SJCRH30 (cell line): Measurements from ENCODE around the gene UBR4. TPM values are rescaled to one million over a fixed set of nuclear protein-coding genes. Genes with fewer than 3 reads are reported as not detected.
"Not testable (repeated sequence)": the region's sequence is repeated elsewhere in the genome, so short reads cannot be mapped to it uniquely, and the experiment has no call there.

Experiments used
- DNase-seq, 2 experiments: peaks; one replicate each; pipeline ENCODE4 v3.0.0-alpha.2; 2015 to 2020
- H3K27ac ChIP-seq: fragments of 250-450 bp; sonication (Bioruptor Pico); 2 replicates; pipeline ENCODE4 v1.5.1; 2020; ENCODE audit warnings: mild to moderate bottlenecking, moderate library complexity
- H3K27me3 ChIP-seq: fragments of 250-450 bp; sonication (Bioruptor Pico); 2 replicates; pipeline ENCODE4 v1.5.1; 2020; ENCODE audit warnings: mild to moderate bottlenecking, moderate library complexity
- H3K36me3 ChIP-seq: fragments of 250-450 bp; sonication (Bioruptor Pico); 2 replicates; pipeline ENCODE4 v1.5.1; 2020; ENCODE audit warnings: mild to moderate bottlenecking, moderate library complexity
- H3K4me1 ChIP-seq: fragments of 250-450 bp; sonication (Bioruptor Pico); 2 replicates; pipeline ENCODE4 v1.5.1; 2020; ENCODE audit warnings: mild to moderate bottlenecking, moderate library complexity
- H3K4me3 ChIP-seq: fragments of 250-450 bp; sonication (Bioruptor Pico); 2 replicates; pipeline ENCODE4 v1.5.1; 2020; ENCODE audit warnings: mild to moderate bottlenecking, moderate library complexity
- H3K9me3 ChIP-seq: fragments of 250-450 bp; sonication (Bioruptor Pico); replicated peaks from 2 replicates; pipeline ENCODE4 v1.5.1; 2020; ENCODE audit warnings: mild to moderate bottlenecking, moderate library complexity
- total RNA-seq: library from RNA; depleted of rRNA; stranded (reverse); fragments of >200 nt; shearing (Covaris generic); gene quantifications from 2 replicates; pipeline ENCODE4 v1.2.3, GENCODE V29; 2014; rRNA removed

UBR4 gene
- total RNA-seq: 96.7 and 102 TPM in 2 replicates

DNA sequence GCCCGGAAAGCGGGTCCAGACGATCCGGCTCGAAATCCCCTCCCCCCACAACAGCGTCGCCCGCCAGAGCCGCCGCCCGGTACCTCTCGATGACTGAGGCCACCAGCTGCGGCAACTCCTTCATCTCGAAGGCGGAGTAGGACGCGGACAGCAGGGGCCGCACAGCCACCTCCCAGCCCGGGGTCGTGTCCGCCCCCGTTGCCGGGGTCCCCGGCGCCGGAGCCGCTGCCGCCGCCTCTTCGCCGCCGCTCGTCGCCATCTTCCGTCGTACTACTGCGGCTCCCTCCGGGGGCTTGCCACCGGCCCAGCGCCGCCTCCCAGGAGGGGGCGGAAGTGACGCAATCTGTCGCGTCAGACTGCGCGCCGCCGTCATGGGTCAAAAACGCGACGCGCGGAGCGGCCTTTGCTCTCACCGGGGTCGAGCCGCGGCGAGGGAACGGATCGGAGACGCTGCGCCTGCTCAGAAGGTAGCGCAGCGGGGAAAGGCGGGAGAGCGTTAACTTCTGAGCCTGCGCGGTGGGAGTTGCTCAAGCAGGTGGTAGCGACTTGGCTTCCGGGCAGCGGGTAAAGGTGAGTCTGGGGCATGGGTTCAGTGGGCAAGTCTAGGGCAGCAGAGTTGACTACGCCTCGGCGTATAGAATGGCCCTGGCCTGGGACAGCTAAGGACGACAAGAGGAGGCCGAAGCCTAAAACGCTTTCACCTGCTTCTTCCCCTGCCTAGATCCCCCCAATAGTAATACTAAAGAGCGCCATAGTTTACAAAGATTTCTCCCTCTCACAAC lies at the start of gene UBR4:
Gene UBR4, minus strand, starts transcription at position 277 of the 782 bp plus-strand sequence. Its CDS starts 18 bp downstream, at position 259.
- Histone ChIP-seq H3K27me3 (no peaks in the 10 kb centered on the region), H3K36me3 (peaks cover 11% of the 10 kb centered on the region), H3K4me1 (0 out of 2 replicates have a peak, but pooled peaks cover 4% of the 10 kb centered on the region), H3K27ac (peak within 1 kb of the TSS; percentile 88), H3K9me3 (no peaks in the 10 kb centered on the region), H3K4me3 (peak within 1 kb of the TSS; percentile 96)
- peak; percentile 95 to 97 for DNase-seq

- Histone ChIP-seq H3K4me3 (no peak overlapping the region), H3K9me3 (no peaks in the 10 kb centered on the region), H3K4me1 (peaks cover 17% of the 10 kb centered on the region), H3K27me3 (no peaks in the 10 kb centered on the region), H3K27ac (no peak overlapping the region), H3K36me3 (peaks cover 60% of the 10 kb centered on the region)
- DNase-seq: no peak
Observed at GRCh38 chr1:19258353-19258752, 48.3 kb upstream of the UBR4 start.

DNA sequence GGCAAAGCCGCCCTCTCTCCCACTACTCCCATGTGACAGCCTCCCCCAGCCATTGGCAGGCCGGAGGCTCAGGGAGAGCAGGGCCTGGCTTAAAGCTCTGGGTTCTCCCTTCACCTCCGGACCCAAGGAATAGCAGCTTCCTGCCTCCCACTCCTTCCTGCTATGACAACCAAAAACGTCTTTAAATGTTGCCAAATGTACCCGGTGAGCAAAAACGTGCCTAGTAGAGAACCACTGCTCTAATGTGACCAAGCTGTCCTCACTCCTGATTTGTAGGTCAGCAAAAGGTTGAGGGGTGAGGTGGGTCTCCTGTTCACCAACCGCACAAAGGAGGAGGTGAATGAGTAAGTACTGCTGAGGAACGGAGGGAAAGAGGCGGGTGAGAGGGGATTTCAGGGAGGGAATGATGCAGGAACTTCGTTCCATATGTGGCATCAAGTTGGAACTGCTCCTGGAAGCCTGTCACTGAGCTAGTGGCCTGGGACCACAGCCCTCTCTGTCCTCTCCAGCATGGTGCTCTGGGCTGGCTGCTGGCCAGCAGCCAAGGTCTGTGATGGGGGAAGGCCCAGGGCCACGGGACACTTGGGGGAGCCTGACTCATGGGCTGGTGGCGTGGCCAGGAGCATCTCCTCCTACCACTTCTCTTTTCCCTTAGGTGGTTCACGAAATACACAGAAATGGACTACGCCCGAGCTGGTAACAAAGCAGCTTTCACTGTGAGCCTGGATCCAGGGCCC lies 47.3 kb upstream of the UBR4 start:
- H3K27ac ChIP-seq: no peak overlapping the region
- H3K4me3 ChIP-seq: no peak overlapping the region
- H3K36me3 ChIP-seq: peaks cover 60% of the 10 kb centered on the region
- DNase-seq: no peak
- peaks cover 26% of the 10 kb centered on the region for H3K4me1 ChIP-seq
- no peaks in the 10 kb centered on the region for H3K9me3 ChIP-seq
- H3K27me3 ChIP-seq: no peaks in the 10 kb centered on the region

GRCh38 chr1:19256301-19256700 lies 46.2 kb upstream of the UBR4 start:
- Histone ChIP-seq H3K36me3 (peaks cover 60% of the 10 kb centered on the region), H3K4me1 (peaks cover 26% of the 10 kb centered on the region)
- DNase-seq, H3K9me3 ChIP-seq, H3K27me3 ChIP-seq, H3K4me3 ChIP-seq, H3K27ac ChIP-seq: not testable (repeated sequence)

DNA sequence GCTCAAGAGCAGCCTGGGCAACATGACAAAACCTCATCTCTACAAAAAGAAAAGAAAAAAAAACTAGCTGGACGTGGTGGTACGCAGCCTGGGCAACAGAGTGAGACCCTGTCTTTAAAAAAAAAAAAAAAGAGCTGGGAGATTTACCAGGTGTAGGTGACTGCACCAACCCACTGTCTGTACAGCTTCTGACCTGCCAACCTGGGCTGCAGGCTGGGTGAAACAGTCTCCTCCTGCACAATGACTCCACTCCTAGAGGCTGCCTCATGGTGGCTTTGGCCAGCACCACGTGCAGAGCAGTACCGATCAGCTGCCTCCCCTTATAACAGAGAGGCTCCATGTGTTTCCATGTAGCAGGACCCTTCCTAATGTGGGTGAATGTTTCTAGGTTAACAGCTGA lies 45.2 kb upstream of the UBR4 start:
- no peak for DNase-seq
- Histone ChIP-seq H3K4me1 (peaks cover 20% of the 10 kb centered on the region), H3K4me3 (no peak overlapping the region), H3K9me3 (no peaks in the 10 kb centered on the region), H3K36me3 (peaks cover 58% of the 10 kb centered on the region), H3K27me3 (no peaks in the 10 kb centered on the region), H3K27ac (no peak overlapping the region)

DNA sequence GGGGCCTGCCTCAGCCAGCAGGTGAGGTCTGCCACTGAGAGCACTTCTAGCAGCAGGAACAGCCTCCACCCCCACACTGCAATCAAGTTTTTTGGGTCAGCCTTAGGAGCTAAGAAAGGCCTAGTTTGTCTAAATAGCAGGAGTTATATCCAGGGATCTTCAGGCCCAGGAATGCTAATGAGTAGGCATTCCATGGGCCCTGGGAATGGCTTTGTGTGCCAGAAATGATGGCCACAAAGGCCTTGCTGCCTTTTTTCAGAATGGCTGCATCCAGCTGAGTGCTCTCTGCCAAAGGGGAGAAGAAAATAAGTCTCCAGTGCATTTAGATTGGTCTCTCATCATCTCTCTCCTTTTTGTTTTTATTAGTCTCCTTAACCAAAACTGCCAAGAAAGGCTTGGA lies 44.4 kb upstream of the UBR4 start:
- DNase-seq: no peak
- Histone ChIP-seq H3K27me3 (no peaks in the 10 kb centered on the region), H3K27ac (no peak overlapping the region), H3K36me3 (peaks cover 50% of the 10 kb centered on the region), H3K4me3 (no peak overlapping the region), H3K4me1 (peaks cover 11% of the 10 kb centered on the region), H3K9me3 (no peaks in the 10 kb centered on the region)

GRCh38 chr1:19251305-19252196 lies 41.5 kb upstream of the UBR4 start, which contains the start of the genes EMC1 and MRTO4:
Gene EMC1 (minus strand): TSS chr1:19251524. CDS start chr1:19251509, 15 bp downstream.
Gene MRTO4 (plus strand): TSS chr1:19251805. CDS start chr1:19251836, 31 bp downstream.
- peak; percentile 91 to 92 for DNase-seq
- Histone ChIP-seq H3K27ac (peak within 1 kb of the TSS; percentile 99), H3K4me1 (peaks cover 10% of the 10 kb centered on the region), H3K36me3 (peaks cover 25% of the 10 kb centered on the region), H3K27me3 (no peaks in the 10 kb centered on the region), H3K9me3 (no peaks in the 10 kb centered on the region), H3K4me3 (peak within 1 kb of the TSS; percentile 86)

DNA sequence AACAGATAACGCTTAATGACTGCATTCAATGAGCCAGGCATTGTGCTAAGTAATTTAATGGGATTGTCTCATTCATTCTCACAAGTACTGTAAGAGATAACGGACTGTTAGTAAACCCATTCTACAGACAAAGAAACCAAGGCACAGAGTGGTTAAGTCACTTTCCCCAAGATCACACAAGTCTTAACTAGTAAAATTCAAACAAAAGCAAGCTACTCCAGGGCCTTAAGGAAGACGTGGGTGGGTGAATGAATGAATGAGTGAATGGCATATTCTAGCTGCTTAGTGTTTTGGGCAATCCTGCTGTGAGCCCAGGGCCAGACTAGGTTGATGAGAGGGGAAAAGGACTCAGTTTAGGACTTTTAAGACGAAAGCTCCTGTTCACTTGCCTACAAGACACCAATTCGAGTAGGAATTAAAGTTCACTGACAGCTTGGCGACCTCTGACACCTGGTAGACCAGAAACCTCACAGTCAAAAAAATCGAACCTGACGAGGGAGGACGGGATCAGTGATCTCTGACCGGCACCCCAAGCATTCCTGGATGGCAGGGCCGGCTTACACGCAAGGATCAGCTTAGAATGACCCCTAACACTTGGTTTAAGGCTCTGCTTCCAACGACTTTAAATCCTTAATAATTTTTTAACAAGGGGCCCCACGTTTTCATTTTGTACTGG lies 40.7 kb upstream of the UBR4 start:
- no peak for DNase-seq

DNA sequence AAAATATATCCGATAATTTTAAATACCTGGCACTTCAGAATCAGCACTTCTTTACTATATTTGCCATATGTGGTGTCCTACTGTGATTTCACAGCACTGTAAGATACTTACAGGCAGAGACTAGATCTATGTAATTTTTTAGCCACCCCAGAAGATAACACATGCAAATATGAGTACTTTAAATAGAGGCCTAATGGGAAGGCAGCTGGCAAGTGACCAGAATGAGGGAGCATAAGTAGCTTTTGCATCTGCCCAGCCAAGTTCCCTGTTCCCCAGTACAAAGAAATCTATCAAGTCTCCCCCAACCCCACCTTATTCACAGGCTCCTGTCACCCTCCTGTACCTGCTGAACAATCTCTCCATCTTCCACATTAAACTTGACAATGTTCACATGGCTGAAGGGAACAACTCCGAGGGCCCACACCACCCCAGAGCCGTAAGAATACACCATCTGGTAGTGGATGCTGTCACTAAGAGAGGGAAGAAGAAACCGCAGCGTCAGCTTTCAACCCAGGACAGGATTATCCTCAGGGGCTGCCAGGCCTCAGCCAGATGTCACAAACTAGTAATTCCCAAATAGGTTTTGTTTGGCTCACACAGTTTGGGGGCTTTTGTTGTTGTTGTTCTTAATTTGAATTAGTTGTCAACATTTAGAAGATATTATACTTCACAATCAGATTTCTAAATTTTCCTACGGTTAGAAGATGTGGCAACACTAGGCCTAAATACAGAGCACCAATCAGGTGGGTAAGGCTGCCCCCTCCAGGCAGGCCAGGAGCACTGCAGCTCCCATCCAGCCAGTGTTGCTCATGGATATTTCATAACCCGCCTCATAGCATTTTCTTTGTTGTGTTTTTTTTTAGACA lies 30.8 kb upstream of the UBR4 start:
- no peaks in the 10 kb centered on the region for H3K27me3 ChIP-seq
- H3K36me3 ChIP-seq: peaks cover 86% of the 10 kb centered on the region
- peak; percentile 60 to 78 for DNase-seq
- no peaks in the 10 kb centered on the region for H3K9me3 ChIP-seq
- H3K27ac ChIP-seq: no peak overlapping the region
- H3K4me3 ChIP-seq: no peak overlapping the region
- H3K4me1 ChIP-seq: no peaks in the 10 kb centered on the region

More for the DNA sequence above, 40.7 kb upstream of the UBR4 start:
- Histone ChIP-seq H3K27me3 (no peaks in the 10 kb centered on the region), H3K27ac (peak overlapping the region; percentile 99), H3K4me1 (peaks cover 10% of the 10 kb centered on the region), H3K4me3 (peak overlapping the region; percentile 86), H3K9me3 (no peaks in the 10 kb centered on the region), H3K36me3 (peaks cover 17% of the 10 kb centered on the region)

- Histone ChIP-seq H3K9me3 (no peaks in the 10 kb centered on the region), H3K4me3 (no peak overlapping the region), H3K27ac (no peak overlapping the region), H3K27me3 (no peaks in the 10 kb centered on the region), H3K4me1 (no peaks in the 10 kb centered on the region), H3K36me3 (peaks cover 91% of the 10 kb centered on the region)
- no peak for DNase-seq
Observed at GRCh38 chr1:19239876-19240275, 29.8 kb upstream of the UBR4 start.

DNA sequence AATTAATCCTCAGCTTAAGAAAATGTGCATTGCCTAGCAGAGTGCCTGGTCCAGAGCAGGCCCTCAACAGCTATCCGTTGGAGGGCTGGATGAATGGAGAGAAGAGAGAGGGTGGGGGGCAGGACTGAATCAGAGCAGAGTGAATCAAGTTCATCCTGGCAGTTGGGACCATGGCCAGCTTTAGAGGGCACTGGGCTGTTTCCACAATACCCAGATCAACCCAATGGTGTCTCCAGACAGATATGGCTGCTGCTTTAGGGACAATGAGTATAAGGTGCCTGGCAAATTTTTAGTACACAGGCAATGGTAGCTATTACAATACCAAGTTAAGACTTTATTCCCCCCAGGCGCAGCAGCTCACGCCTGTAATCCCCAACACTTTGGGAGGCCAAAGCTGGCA lies 24.2 kb upstream of the UBR4 start:
- Histone ChIP-seq H3K36me3 (peaks cover 95% of the 10 kb centered on the region), H3K9me3 (no peaks in the 10 kb centered on the region), H3K27me3 (no peaks in the 10 kb centered on the region), H3K4me1 (no peaks in the 10 kb centered on the region), H3K4me3 (no peak overlapping the region), H3K27ac (no peak overlapping the region)
- DNase-seq: no peak

- no peak for DNase-seq
- no peaks in the 10 kb centered on the region for H3K4me1 ChIP-seq
- H3K27me3 ChIP-seq: no peaks in the 10 kb centered on the region
- peaks cover 95% of the 10 kb centered on the region for H3K36me3 ChIP-seq
- no peak overlapping the region for H3K27ac ChIP-seq
- no peak overlapping the region for H3K4me3 ChIP-seq
- H3K9me3 ChIP-seq: no peaks in the 10 kb centered on the region
Observed at GRCh38 chr1:19232524-19232846, 22.4 kb upstream of the UBR4 start.

GRCh38 chr1:19231736-19232523 lies 21.9 kb upstream of the UBR4 start:
- H3K27ac ChIP-seq, H3K27me3 ChIP-seq, DNase-seq, H3K4me3 ChIP-seq, H3K4me1 ChIP-seq, H3K9me3 ChIP-seq: not testable (repeated sequence)
- H3K36me3 ChIP-seq: peaks cover 95% of the 10 kb centered on the region
